GM19397 (cell line): ENCODE data around the gene RBL1.
"Not testable (repeated sequence)": the region's sequence is repeated elsewhere in the genome, so short reads cannot be mapped to it uniquely, and the experiment has no call there.

Source experiments
- ATAC-seq: cut with Tn5 transposase; IDR thresholded peaks from one replicate; pipeline ENCODE4 v1.9.1; 2021; ENCODE audit warnings: mild to moderate bottlenecking, moderate library complexity; ENCODE audit not compliant: unreplicated experiment

Gene RBL1

GRCh38 chr20:37000171-37000570 lies 95.6 kb downstream of the RBL1 start:
- not testable (repeated sequence) for ATAC-seq

GRCh38 chr20:36998652-36999051 lies 97.1 kb downstream of the RBL1 start:
- no peak for ATAC-seq

GRCh38 chr20:36997121-36997520 lies 98.7 kb downstream of the RBL1 start:
- ATAC-seq, result no peak

- not testable (repeated sequence) for ATAC-seq
Observed at GRCh38 chr20:36994221-36994620, 101.6 kb downstream of the RBL1 start.

GRCh38 chr20:36992802-36993334 lies 102.9 kb downstream of the RBL1 start:
- ATAC-seq, result no peak

- ATAC-seq, result no peak
Observed at GRCh38 chr20:36991703-36992102, 104.1 kb downstream of the RBL1 start.

GRCh38 chr20:36989797-36990196 lies 106.0 kb downstream of the RBL1 start:
- no peak for ATAC-seq

GRCh38 chr20:36988494-36988966 lies 107.3 kb downstream of the RBL1 start:
- ATAC-seq, result no peak

- no peak for ATAC-seq
Observed at GRCh38 chr20:36984257-36984638, 111.5 kb downstream of the RBL1 start.

- ATAC-seq, result no peak
Observed at GRCh38 chr20:36975099-36975818, 120.5 kb downstream of the RBL1 start.

GRCh38 chr20:36974660-36975059 lies 121.1 kb downstream of the RBL1 start:
- no peak for ATAC-seq

GRCh38 chr20:36971103-36971502 lies 124.7 kb downstream of the RBL1 start:
- ATAC-seq, result no peak

- ATAC-seq, result no peak
Observed at GRCh38 chr20:36969478-36970186, 126.2 kb downstream of the RBL1 start.

GRCh38 chr20:36969051-36969450 lies 126.7 kb downstream of the RBL1 start:
- no peak for ATAC-seq

- no peak for ATAC-seq
Observed at GRCh38 chr20:36967636-36968035, 128.2 kb downstream of the RBL1 start.

GRCh38 chr20:36966965-36967364 lies 128.8 kb downstream of the RBL1 start:
- not testable (repeated sequence) for ATAC-seq

- ATAC-seq, result not testable (repeated sequence)
Observed at GRCh38 chr20:36962354-36962941, 133.3 kb downstream of the RBL1 start.

- ATAC-seq, result no peak
Observed at GRCh38 chr20:36959242-36959641, 136.6 kb downstream of the RBL1 start.

GRCh38 chr20:36957875-36958667 lies 137.7 kb downstream of the RBL1 start:
- no peak for ATAC-seq

GRCh38 chr20:36956674-36957073 lies 139.1 kb downstream of the RBL1 start:
- ATAC-seq, result no peak

GRCh38 chr20:36956016-36956415 lies 139.8 kb downstream of the RBL1 start:
- no peak for ATAC-seq
